ENCODE measurements around the gene ASCC3. TPM values are rescaled to one million over a fixed set of nuclear protein-coding genes. Genes with fewer than 3 reads are reported as not detected.

Gene ASCC3
- total RNA-seq, 1 donor from 2014 or later: 42.0 TPM

DNA sequence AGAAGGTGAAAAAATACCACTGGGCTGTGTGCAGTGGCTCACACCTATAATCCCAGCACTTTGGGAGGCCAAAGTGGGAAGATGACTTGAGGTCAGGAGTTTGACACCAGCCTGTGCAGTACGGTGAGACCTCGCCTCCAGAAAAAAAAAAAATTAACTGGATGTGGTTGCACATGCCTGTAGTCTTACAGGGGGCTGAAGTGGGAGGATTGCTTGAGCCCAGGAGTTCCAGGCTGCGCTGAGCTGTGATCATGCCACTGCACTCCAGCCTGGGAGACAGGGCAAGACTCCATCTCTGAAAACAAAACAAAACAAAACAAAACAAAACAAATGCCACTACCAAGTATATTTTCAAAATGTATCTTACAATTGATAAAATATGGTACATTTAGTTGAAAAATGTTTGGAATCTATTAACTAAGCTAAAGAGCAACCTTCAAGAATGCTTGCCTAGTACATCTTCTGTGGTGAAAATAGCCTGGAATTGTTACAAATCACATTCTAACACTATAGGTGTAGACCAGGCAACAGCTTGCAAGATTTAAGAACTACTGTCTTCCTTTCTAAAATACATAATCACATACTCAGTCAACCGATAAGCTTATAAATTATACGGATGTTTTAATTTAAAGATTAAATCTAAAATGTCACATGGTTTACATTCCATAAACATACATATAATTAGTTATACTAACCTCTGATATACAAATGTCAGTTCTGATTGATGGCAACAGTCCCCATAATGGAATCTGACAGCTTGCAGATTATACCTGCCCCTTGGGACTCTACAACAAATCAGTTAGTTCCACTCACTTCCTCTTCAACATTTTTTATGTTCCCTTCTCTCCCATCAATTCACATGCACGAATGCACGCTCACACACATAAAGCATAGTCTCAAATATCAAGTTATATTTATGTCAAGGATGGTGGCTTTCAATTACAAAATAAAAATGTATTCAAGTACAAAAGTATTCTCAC is 150.8 kb downstream of the ASCC3 start:
- Mint-ChIP-seq H3K4me3 (ENCODE audit: unreplicated experiment) (peak overlapping the region; percentile 8), H3K4me1 (ENCODE audit: unreplicated experiment) (peaks cover 39% of the 10 kb centered on the region), H3K36me3 (ENCODE audit: unreplicated experiment) (peaks cover 2% of the 10 kb centered on the region), H3K9me3 (ENCODE audit: unreplicated experiment) (no peaks in the 10 kb centered on the region), H3K27ac (ENCODE audit: unreplicated experiment) (peak overlapping the region; percentile 38), H3K27me3 (ENCODE audit: unreplicated experiment) (no peaks in the 10 kb centered on the region)
- DNase-seq (ENCODE audit: extremely low spot score, unreplicated experiment): no peak
- TF ChIP-seq, protein P1, sequence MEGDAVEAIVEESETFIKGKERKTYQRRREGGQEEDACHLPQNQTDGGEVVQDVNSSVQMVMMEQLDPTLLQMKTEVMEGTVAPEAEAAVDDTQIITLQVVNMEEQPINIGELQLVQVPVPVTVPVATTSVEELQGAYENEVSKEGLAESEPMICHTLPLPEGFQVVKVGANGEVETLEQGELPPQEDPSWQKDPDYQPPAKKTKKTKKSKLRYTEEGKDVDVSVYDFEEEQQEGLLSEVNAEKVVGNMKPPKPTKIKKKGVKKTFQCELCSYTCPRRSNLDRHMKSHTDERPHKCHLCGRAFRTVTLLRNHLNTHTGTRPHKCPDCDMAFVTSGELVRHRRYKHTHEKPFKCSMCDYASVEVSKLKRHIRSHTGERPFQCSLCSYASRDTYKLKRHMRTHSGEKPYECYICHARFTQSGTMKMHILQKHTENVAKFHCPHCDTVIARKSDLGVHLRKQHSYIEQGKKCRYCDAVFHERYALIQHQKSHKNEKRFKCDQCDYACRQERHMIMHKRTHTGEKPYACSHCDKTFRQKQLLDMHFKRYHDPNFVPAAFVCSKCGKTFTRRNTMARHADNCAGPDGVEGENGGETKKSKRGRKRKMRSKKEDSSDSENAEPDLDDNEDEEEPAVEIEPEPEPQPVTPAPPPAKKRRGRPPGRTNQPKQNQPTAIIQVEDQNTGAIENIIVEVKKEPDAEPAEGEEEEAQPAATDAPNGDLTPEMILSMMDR (IDR thresholded peaks at IDR 0.05): no peak

DNA sequence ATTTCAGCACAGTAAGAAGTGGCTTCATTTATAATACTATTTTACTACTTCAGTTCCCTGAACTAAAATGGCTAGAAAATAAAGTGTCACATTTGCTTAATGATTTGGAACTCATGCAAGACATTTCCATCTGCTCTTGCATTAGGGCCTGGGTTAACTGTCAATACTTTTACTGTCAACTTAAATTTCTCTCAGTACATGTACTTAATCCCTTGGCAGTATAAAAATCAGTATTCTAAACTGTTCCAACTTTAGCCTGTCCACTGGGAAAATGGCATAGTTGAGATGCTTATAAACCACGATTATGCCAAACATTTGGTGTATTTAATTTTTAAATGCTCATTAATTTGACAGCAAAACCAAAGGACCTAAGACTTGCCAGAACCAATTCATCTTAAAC is 154.5 kb downstream of the ASCC3 start:
- Mint-ChIP-seq H3K4me3 (ENCODE audit: unreplicated experiment) (no peak overlapping the region), H3K36me3 (ENCODE audit: unreplicated experiment) (peaks cover 11% of the 10 kb centered on the region), H3K27me3 (ENCODE audit: unreplicated experiment) (no peaks in the 10 kb centered on the region), H3K27ac (ENCODE audit: unreplicated experiment) (no peak overlapping the region), H3K4me1 (ENCODE audit: unreplicated experiment) (peaks cover 46% of the 10 kb centered on the region), H3K9me3 (ENCODE audit: unreplicated experiment) (peaks cover 7% of the 10 kb centered on the region)
- no peak for DNase-seq (ENCODE audit: extremely low spot score, unreplicated experiment)
- TF ChIP-seq, protein P1 (IDR thresholded peaks at IDR 0.05): no peak

DNA sequence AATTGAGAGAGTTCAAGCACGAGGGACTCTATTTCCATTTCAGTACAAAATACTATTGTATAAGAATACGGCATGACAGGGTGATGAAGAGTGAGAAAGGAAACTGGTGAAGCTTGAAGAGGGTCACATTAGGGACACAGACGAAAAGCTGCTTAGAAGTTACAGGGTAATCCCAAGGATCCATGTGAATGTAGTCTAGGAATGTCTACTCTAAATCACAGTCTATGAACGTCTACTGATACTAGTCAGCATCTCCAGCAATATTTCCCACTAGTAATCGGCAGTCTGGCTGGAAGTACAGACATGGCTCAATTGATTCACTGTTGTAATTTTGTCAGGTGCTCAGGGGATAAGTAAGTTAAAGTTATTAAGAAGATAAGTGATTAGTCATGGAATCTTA is 156.4 kb downstream of the ASCC3 start:
- Mint-ChIP-seq H3K36me3 (ENCODE audit: unreplicated experiment) (peaks cover 12% of the 10 kb centered on the region), H3K4me1 (ENCODE audit: unreplicated experiment) (peaks cover 30% of the 10 kb centered on the region), H3K27ac (ENCODE audit: unreplicated experiment) (no peak overlapping the region), H3K4me3 (ENCODE audit: unreplicated experiment) (no peak overlapping the region), H3K27me3 (ENCODE audit: unreplicated experiment) (no peaks in the 10 kb centered on the region), H3K9me3 (ENCODE audit: unreplicated experiment) (peaks cover 9% of the 10 kb centered on the region)
- no peak for DNase-seq (ENCODE audit: extremely low spot score, unreplicated experiment)
- TF ChIP-seq, protein P1 (IDR thresholded peaks at IDR 0.05): no peak

DNA sequence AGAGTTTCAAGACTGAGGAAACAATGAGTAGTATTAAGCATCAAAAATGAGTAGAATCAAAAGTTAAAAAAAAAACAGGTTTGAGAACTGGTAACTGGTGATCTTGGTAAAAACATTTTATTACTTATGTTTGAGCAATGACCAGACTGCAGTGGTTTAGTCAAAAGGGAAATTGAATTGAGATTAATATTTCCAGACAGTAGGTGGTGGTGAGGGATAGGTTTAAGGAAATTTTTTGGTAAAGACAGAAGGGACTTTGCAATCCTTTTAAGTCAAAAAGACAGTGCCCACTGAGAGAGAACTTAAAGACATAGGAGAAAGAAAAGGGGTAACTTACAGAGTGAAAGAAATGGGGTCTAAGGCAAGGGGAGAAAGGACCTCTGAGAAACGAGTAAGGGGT is 156.9 kb downstream of the ASCC3 start:
- no peak overlapping the region for H3K27ac Mint-ChIP-seq (ENCODE audit: unreplicated experiment)
- peaks cover 12% of the 10 kb centered on the region for H3K36me3 Mint-ChIP-seq (ENCODE audit: unreplicated experiment)
- H3K4me3 Mint-ChIP-seq (ENCODE audit: unreplicated experiment): no peak overlapping the region
- TF ChIP-seq, protein P1 (IDR thresholded peaks at IDR 0.05): peak; percentile 40
- H3K9me3 Mint-ChIP-seq (ENCODE audit: unreplicated experiment): peaks cover 9% of the 10 kb centered on the region
- no peak for DNase-seq (ENCODE audit: extremely low spot score, unreplicated experiment)
- no peaks in the 10 kb centered on the region for H3K27me3 Mint-ChIP-seq (ENCODE audit: unreplicated experiment)
- peaks cover 30% of the 10 kb centered on the region for H3K4me1 Mint-ChIP-seq (ENCODE audit: unreplicated experiment)

DNA sequence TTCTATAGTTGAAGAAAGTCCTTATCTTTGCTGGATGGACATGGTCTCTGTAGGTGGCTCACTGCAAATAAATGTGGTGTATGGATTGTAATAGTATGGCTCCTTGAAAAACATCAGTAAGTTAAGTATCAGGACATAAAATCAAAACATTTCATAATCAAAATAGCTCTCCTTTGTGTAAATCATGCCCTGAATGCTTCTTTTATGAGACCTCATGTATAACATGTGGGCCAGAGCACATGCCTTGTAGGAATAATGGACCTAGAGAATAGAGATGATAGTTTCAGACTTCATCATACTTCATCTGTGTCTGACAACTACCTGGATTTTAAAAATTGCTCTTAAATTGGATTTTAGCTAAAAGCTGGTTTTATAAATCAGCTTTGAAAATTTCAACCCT is 159.9 kb downstream of the ASCC3 start:
- peaks cover 12% of the 10 kb centered on the region for H3K4me1 Mint-ChIP-seq (ENCODE audit: unreplicated experiment)
- peaks cover 9% of the 10 kb centered on the region for H3K9me3 Mint-ChIP-seq (ENCODE audit: unreplicated experiment)
- no peaks in the 10 kb centered on the region for H3K27me3 Mint-ChIP-seq (ENCODE audit: unreplicated experiment)
- DNase-seq (ENCODE audit: extremely low spot score, unreplicated experiment): no peak
- no peak overlapping the region for H3K27ac Mint-ChIP-seq (ENCODE audit: unreplicated experiment)
- TF ChIP-seq, protein P1 (IDR thresholded peaks at IDR 0.05): no peak
- H3K36me3 Mint-ChIP-seq (ENCODE audit: unreplicated experiment): peaks cover 12% of the 10 kb centered on the region
- H3K4me3 Mint-ChIP-seq (ENCODE audit: unreplicated experiment): no peak overlapping the region
